Measurements from ENCODE around the gene ARHGAP42. TPM values are rescaled to one million over a fixed set of nuclear protein-coding genes. Genes with fewer than 3 reads are reported as not detected.

ARHGAP42 gene
- polyA plus RNA-seq, 1 donor (not counting 4 experiments of a cell fraction or from before 2014, with no cell fraction given) = 5.5 TPM

- Histone ChIP-seq H3K27ac (ENCODE audit: control insufficient read depth, insufficient read depth, low read length) (no peak overlapping the region), H4K20me1 (ENCODE audit: control insufficient read depth, extremely low read depth, insufficient read depth, low read length) (no peaks in the 10 kb centered on the region), H3K9me3 (ENCODE audit: control insufficient read depth, low read depth, low read length) (no peaks in the 10 kb centered on the region), H3K36me3 (ENCODE audit: control insufficient read depth in 2 of 2, extremely low read depth in 1 of 2, insufficient read depth in 2 of 2, low read length in 2 of 2) (no peaks in the 10 kb centered on the region), H3K9ac (ENCODE audit: control insufficient read depth, extremely low read depth, insufficient read depth, low read length) (no peak overlapping the region), H3K27me3 (ENCODE audit: control insufficient read depth, extremely low read depth, insufficient read depth, low read length) (no peaks in the 10 kb centered on the region), H3K4me3 (ENCODE audit: control insufficient read depth in 2 of 3, extremely low read depth in 1 of 3, insufficient read depth in 2 of 3, low read depth in 1 of 3, low read length in 3 of 3) (no peak overlapping the region), H3K4me1 (ENCODE audit: control insufficient read depth, extremely low read depth, insufficient read depth, low read length) (no peaks in the 10 kb centered on the region), H2AFZ (ENCODE audit: control insufficient read depth, low read length) (no peak overlapping the region), H3K4me2 (ENCODE audit: control insufficient read depth, extremely low read depth, insufficient read depth, low read depth, low read length) (no peak overlapping the region), H3K9me1 (ENCODE audit: control insufficient read depth, extremely low read depth, insufficient read depth, low read length) (no peaks in the 10 kb centered on the region), H3K79me2 (ENCODE audit: control insufficient read depth, insufficient read depth, low read length) (no peaks in the 10 kb centered on the region)
- TF ChIP-seq CTCF (optimal IDR thresholded peaks at IDR 0.05 in 1 of 3, IDR thresholded peaks at IDR 0.05 in 1 of 3, conservative IDR thresholded peaks at IDR 0.05 in 1 of 3; ENCODE audit: extremely low read depth in 1 of 3, insufficient read depth in 2 of 3, low read length in 3 of 3) (no peak), EZH2 (IDR thresholded peaks at IDR 0.05; ENCODE audit: low read length) (no peak)
- dilution Hi-C loops (cut with MboI; ENCODE audit: extremely low pct_ligation_motif_present, low sequenced_read_pairs) = no loop called here
- no peak for FAIRE-seq
- no peak for DNase-seq (ENCODE audit: low read depth, low spot score)
These were observed 45.9 kb downstream of the ARHGAP42 start for GRCh38 chr11:100732949-100733348.

- no peak for TF ChIP-seq EZH2 (IDR thresholded peaks at IDR 0.05; ENCODE audit: low read length)
- TF ChIP-seq CTCF (optimal IDR thresholded peaks at IDR 0.05 in 1 of 3, IDR thresholded peaks at IDR 0.05 in 1 of 3, conservative IDR thresholded peaks at IDR 0.05 in 1 of 3; ENCODE audit: extremely low read depth in 1 of 3, insufficient read depth in 2 of 3, low read length in 3 of 3) = no peak
- no peaks in the 10 kb centered on the region for H4K20me1 ChIP-seq (ENCODE audit: control insufficient read depth, extremely low read depth, insufficient read depth, low read length)
- no peaks in the 10 kb centered on the region for H3K9me1 ChIP-seq (ENCODE audit: control insufficient read depth, extremely low read depth, insufficient read depth, low read length)
- DNase-seq (ENCODE audit: low read depth, low spot score) (no peak), FAIRE-seq (no peak)
- no peak overlapping the region for H3K9ac ChIP-seq (ENCODE audit: control insufficient read depth, extremely low read depth, insufficient read depth, low read length)
- H3K27ac ChIP-seq (ENCODE audit: control insufficient read depth, insufficient read depth, low read length) = no peak overlapping the region
- no peaks in the 10 kb centered on the region for H3K9me3 ChIP-seq (ENCODE audit: control insufficient read depth, low read depth, low read length)
- no peak overlapping the region for H3K4me2 ChIP-seq (ENCODE audit: control insufficient read depth, extremely low read depth, insufficient read depth, low read depth, low read length)
- H3K4me1 ChIP-seq (ENCODE audit: control insufficient read depth, extremely low read depth, insufficient read depth, low read length) = no peaks in the 10 kb centered on the region
- H3K27me3 ChIP-seq (ENCODE audit: control insufficient read depth, extremely low read depth, insufficient read depth, low read length) = no peaks in the 10 kb centered on the region
- H3K79me2 ChIP-seq (ENCODE audit: control insufficient read depth, insufficient read depth, low read length) = no peaks in the 10 kb centered on the region
- H3K4me3 ChIP-seq (ENCODE audit: control insufficient read depth in 2 of 3, extremely low read depth in 1 of 3, insufficient read depth in 2 of 3, low read depth in 1 of 3, low read length in 3 of 3) = no peak overlapping the region
- H2AFZ ChIP-seq (ENCODE audit: control insufficient read depth, low read length) = no peak overlapping the region
- dilution Hi-C loops (cut with MboI; ENCODE audit: extremely low pct_ligation_motif_present, low sequenced_read_pairs) = no loop called here
- no peaks in the 10 kb centered on the region for H3K36me3 ChIP-seq (ENCODE audit: control insufficient read depth in 2 of 2, extremely low read depth in 1 of 2, insufficient read depth in 2 of 2, low read length in 2 of 2)
These were observed 47.8 kb downstream of the ARHGAP42 start for GRCh38 chr11:100734743-100735527.
